Calu3 (cell line): Measurements from ENCODE around the gene ANKS6. TPM values are rescaled to one million over a fixed set of nuclear protein-coding genes. Genes with fewer than 3 reads are reported as not detected.

Experiments
- BruUV-seq: library from RNA; stranded (reverse); fragments of 400-500 nt; replicated peaks from 2 replicates; lab custom pipeline; 2021; lab: Mats Ljungman, UMichigan
- CTCF ChIA-PET: fragments of 300-600 bp; sonication (Branson Sonifier 250); formaldehyde crosslinking; loops from one replicate; lab custom pipeline; 2022; ENCODE audit warnings: antibody characterized with exemption; lab: Charles Lee
- DNase-seq: peaks from one replicate; pipeline ENCODE4 v3.0.0; 2022
- H3K27ac Mint-ChIP-seq: one replicate; pipeline ENCODE4 v1.8.0; 2022; ENCODE audit warnings: mixed read lengths; ENCODE audit not compliant: unreplicated experiment
- H3K27me3 Mint-ChIP-seq: one replicate; pipeline ENCODE4 v1.8.0; 2022; ENCODE audit warnings: mixed read lengths; ENCODE audit not compliant: unreplicated experiment
- H3K36me3 Mint-ChIP-seq: one replicate; pipeline ENCODE4 v1.8.0; 2022; ENCODE audit warnings: mild to moderate bottlenecking, moderate library complexity, mixed read lengths; ENCODE audit not compliant: insufficient read depth, unreplicated experiment
- H3K4me1 Mint-ChIP-seq: one replicate; pipeline ENCODE4 v1.8.0; 2022; ENCODE audit warnings: mild to moderate bottlenecking, low read depth, mixed read lengths; ENCODE audit not compliant: unreplicated experiment
- H3K4me3 Mint-ChIP-seq: one replicate; pipeline ENCODE4 v1.8.0; 2022; ENCODE audit warnings: mild to moderate bottlenecking, low read depth, moderate library complexity, mixed read lengths; ENCODE audit not compliant: unreplicated experiment
- H3K9me3 Mint-ChIP-seq: one replicate; pipeline ENCODE4 v1.8.0; 2022; ENCODE audit warnings: low read depth, mixed read lengths; ENCODE audit not compliant: unreplicated experiment
- CTCF ChIP-seq: fragments of 200-600 bp; IDR thresholded peaks from one replicate; pipeline ENCODE4 v1.8.0; 2022; ENCODE audit warnings: antibody characterized with exemption; ENCODE audit not compliant: unreplicated experiment
- intact Hi-C: fragments of 100-400 bp; cut with micrococcal nuclease; formaldehyde crosslinking; loops from one replicate; pipeline ENCODE4 v1.10.0; 2022; ENCODE audit not compliant: unreplicated experiment
- total RNA-seq: library from RNA; stranded (reverse); gene quantifications from 2 replicates; pipeline ENCODE4 v1.2.3, GENCODE V29; 2022

The ANKS6 gene
- total RNA-seq, 1 experiment from 2014 or later = 31.5 TPM

- BruUV-seq = no TSS peak
- Mint-ChIP-seq H3K9me3 (no peaks in the 10 kb centered on the region), H3K27me3 (no peaks in the 10 kb centered on the region), H3K4me1 (peaks cover 7% of the 10 kb centered on the region), H3K27ac (no peak overlapping the region), H3K36me3 (no peaks in the 10 kb centered on the region), H3K4me3 (no peak overlapping the region)
- no peak for TF ChIP-seq CTCF
- CTCF ChIA-PET = no interaction called here
- intact Hi-C loops = no loop called here
- DNase-seq = no peak
Observed at GRCh38 chr9:98818764-98819163, 22.4 kb upstream of the ANKS6 start.

- no TSS peak for BruUV-seq
- no peak for TF ChIP-seq CTCF
- Mint-ChIP-seq H3K4me3 (no peak overlapping the region), H3K9me3 (peaks cover 4% of the 10 kb centered on the region), H3K27me3 (no peaks in the 10 kb centered on the region), H3K27ac (no peak overlapping the region), H3K36me3 (peaks cover 6% of the 10 kb centered on the region), H3K4me1 (peaks cover 20% of the 10 kb centered on the region)
- no peak for DNase-seq
- intact Hi-C loops = no loop called here
- CTCF ChIA-PET = no interaction called here
Observed at GRCh38 chr9:98815391-98815951, 19.1 kb upstream of the ANKS6 start.

GRCh38 chr9:98811051-98811650 lies 14.8 kb upstream of the ANKS6 start:
- intact Hi-C loops = no loop called here
- H3K27me3 Mint-ChIP-seq = no peaks in the 10 kb centered on the region
- peaks cover 49% of the 10 kb centered on the region for H3K4me1 Mint-ChIP-seq
- H3K27ac Mint-ChIP-seq = peak overlapping the region; percentile 87
- DNase-seq = no peak
- BruUV-seq = no TSS peak
- H3K9me3 Mint-ChIP-seq = peaks cover 4% of the 10 kb centered on the region
- peaks cover 30% of the 10 kb centered on the region for H3K36me3 Mint-ChIP-seq
- CTCF ChIA-PET = no interaction called here
- H3K4me3 Mint-ChIP-seq = peak overlapping the region; percentile 20
- TF ChIP-seq CTCF = no peak

GRCh38 chr9:98810102-98810842 lies 13.9 kb upstream of the ANKS6 start:
- intact Hi-C loops = no loop called here
- CTCF ChIA-PET = no interaction called here

More at GRCh38 chr9:98810102-98810842, 13.9 kb upstream of the ANKS6 start:
- peak overlapping the region; percentile 86 for H3K27ac Mint-ChIP-seq
- peaks cover 4% of the 10 kb centered on the region for H3K9me3 Mint-ChIP-seq
- BruUV-seq = TSS peak; percentile 22
- H3K4me3 Mint-ChIP-seq = peak overlapping the region; percentile 84
- H3K36me3 Mint-ChIP-seq = peaks cover 30% of the 10 kb centered on the region
- no peaks in the 10 kb centered on the region for H3K27me3 Mint-ChIP-seq
- peaks cover 49% of the 10 kb centered on the region for H3K4me1 Mint-ChIP-seq
- TF ChIP-seq CTCF = no peak
- DNase-seq = no peak
